Amniotic stem cell (primary cell): ENCODE measurements around the gene KRTAP12-3.
"Not testable (repeated sequence)": the region's sequence is repeated elsewhere in the genome, so short reads cannot be mapped to it uniquely, and the experiment has no call there.

ENCODE experiments used
- DNase-seq: peaks from one replicate; lab custom pipeline; 2025; lab: John Stamatoyannopoulos, UW

Gene KRTAP12-3

GRCh38 chr21:44627181-44627822, 30.4 kb upstream of the KRTAP12-3 start:
- DNase-seq: not testable (repeated sequence)

DNA sequence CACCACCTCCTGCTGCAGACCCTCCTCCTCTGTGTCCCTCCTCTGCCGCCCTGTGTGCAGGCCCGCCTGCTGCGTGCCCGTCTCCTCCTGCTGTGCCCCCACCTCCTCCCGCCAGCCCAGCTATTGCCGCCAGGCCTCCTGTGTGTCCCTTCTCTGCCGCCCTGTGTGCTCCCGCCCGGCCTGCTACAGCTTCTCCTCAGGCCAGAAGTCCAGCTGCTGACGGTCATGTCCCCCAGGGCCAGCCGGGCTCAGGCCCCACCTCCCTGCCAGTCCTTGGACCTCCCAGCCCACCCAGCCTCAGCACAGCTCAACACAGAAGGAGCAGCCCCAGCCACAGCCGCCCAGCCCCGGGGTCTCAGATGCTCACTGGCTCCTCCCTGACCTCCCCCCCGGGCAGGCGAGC, 29.9 kb upstream of the KRTAP12-3 start:
- not testable (repeated sequence) for DNase-seq

- no peak for DNase-seq
Observed at GRCh38 chr21:44628707-44629391, 28.9 kb upstream of the KRTAP12-3 start.

DNA sequence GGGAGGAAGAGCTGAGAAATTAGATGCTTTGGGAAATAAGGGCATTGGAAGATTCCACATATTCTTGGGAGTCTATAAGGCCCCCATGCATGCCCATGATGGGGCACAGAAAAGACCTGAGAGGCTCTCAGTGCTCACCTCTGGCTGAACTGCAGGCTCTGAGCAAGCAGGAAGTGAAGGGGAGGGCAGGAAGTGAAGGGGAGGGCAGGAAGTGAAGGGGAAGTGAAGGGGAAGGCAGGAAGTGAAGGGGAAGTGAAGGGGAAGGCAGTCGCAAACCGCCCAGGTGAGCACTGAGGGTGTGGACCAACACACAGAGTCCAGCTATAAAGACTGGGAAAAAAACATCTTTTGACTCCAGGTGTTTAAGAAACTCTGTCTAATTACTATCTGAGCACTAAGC, 27.3 kb upstream of the KRTAP12-3 start:
- no peak for DNase-seq

DNA sequence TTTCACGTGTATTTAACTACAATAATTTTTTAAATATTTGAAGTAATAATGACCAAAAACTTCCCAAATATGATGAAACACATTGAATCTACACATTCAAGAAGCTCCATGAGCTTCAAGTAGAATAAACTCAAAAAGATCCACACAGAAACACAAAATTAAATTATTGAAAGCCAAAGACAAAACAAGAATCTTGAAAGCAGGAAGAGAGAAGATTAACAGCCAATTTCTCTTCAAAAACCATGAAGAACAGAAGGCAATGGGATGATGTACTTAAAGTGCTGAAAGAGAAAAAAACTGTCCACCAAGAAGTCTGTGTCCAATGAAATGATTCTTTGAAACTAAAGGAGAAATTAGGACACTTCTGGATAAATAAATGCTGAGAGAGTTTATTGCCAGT, 25.7 kb upstream of the KRTAP12-3 start:
- DNase-seq: no peak

DNA sequence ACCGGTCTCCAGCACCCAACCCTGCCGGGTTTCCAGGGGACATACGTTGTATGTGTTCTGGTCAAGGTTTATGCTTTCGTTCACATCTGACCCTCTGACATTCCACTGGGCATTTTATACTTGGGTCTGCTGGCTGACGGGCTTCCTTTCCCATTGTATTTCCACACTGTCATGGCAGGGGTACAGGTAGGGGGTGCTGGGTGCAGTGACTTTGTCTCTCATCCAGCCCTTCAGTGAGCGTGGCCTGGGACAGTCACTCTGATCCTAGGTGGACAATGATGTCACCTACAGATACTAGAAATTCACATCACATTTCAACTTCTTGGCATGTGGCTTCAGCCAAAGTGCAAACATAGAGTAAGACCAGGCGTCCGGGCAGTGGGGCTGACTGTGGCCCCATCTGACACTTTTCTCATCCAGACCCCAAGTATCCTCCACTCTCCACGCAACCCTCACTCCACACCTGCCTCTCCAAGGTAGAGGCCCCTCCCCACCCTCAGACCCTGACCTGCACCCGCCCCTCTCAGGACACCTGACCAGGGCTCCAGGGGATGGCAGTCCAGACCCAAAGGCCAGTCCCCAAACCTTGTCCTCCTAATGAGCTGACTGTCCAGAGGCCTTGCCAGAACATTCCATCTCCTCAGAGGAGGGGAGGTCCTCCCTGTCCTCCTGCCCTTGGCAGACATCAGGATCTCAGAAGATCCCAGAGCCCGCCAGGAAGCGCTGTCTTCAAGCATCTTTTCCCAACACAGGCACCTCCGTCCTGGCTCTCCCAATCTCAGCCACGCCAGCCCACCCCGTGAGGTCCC, 21.3 kb upstream of the KRTAP12-3 start:
- no peak for DNase-seq

DNA sequence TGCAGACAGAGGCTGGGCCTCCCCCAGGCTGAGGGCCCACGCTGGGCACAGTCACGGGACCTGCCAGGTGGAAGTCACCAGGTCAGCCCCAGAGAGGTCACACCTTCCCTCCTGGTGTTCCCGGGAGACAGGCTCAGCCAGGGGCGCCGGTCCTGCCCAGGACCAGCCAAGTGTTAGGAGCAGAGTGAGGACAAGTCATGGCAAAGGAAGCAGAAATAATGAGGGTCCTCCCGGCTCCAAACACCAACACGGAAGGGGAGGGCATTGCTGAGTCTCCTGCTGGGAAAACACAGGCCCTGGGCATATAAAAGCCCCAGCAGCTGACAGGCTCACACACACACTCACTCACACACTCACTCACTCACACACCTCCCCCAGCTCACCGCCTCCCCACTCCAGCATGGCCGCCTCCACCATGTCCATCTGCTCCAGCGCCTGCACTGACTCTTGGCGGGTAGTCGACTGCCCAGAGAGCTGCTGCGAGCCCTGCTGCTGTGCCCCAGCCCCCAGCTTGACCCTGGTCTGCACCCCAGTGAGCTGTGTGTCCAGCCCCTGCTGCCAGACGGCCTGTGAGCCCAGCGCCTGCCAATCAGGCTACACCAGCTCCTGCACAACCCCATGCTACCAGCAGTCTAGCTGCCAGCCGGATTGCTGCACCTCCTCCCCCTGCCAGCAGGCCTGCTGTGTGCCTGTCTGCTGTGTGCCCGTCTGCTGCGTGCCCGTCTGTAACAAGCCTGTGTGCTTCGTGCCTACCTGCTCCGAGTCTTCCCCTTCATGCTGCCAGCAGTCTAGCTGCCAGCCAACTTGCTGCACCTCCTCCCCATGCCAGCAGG, 20.5 kb upstream of the KRTAP12-3 start, which contains the start of gene KRTAP10-10:
Gene KRTAP10-10, plus strand, starts transcription at position 339 of the 833 bp plus-strand sequence. Its CDS starts 62 bp downstream, at position 401.
- DNase-seq: no peak

- DNase-seq: not testable (repeated sequence)
Observed at GRCh38 chr21:44637851-44638348, 19.8 kb upstream of the KRTAP12-3 start.

- not testable (repeated sequence) for DNase-seq
Observed at GRCh38 chr21:44638506-44639330, 19.0 kb upstream of the KRTAP12-3 start.

GRCh38 chr21:44639331-44639655, 18.4 kb upstream of the KRTAP12-3 start:
- no peak for DNase-seq

GRCh38 chr21:44640761-44641160, 17.0 kb upstream of the KRTAP12-3 start:
- DNase-seq: no peak

DNA sequence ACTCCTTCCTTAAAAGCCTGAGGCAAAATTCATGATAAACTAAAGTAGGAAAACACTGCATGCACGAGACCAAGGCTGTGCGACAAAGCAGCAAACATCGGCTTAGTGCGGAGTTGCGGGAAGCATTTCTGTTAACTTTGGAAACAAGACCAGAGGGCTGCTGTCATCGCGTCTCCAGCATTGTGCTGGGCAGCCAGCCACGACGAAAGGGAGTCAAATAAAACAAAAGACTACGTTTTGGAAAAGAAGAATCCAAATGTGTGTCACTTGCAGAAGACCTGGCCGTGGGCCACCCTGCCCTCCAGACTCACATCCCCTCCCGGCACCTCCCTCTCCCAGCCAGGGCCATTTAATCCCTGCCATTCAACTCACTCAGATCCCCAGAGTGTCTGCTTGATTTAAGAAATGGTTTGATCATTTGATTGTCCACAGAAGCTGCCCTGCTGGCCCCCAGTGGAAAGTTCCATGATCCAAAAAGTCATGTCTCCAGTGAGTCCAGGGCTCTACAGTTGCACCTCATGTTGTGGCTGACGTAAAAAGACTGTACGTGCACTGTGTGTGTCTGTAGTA, 13.9 kb upstream of the KRTAP12-3 start:
- no peak for DNase-seq

- DNase-seq: no peak
Observed at GRCh38 chr21:44644878-44645277, 12.9 kb upstream of the KRTAP12-3 start.

- DNase-seq: not testable (repeated sequence)
Observed at GRCh38 chr21:44646366-44647221, 11.1 kb upstream of the KRTAP12-3 start, which contains the start of gene KRTAP10-11. Gene KRTAP10-11, plus strand, starts transcription at chr21:44646414. Its CDS starts 45 bp downstream, at chr21:44646459.

DNA sequence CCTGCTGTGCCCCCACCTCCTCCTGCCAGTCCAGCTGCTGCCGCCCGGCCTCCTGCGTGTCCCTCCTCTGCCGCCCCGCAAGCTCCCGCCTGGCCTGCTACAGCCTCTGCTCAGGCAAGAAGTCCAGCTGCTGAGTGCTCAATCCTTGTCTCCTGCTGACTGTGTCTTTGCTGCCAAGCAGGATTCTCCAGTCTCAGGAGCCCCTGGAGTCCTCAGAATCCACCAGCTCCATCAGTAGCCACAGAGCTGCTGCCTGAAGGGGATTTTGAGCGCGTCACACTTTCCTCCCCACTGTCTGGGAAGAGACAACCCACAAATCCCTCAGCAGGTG, 10.5 kb upstream of the KRTAP12-3 start:
- DNase-seq: no peak

GRCh38 chr21:44648557-44649311, 9.0 kb upstream of the KRTAP12-3 start:
- DNase-seq: no peak

- DNase-seq: no peak
Observed at GRCh38 chr21:44649521-44650100, 8.1 kb upstream of the KRTAP12-3 start.

DNA sequence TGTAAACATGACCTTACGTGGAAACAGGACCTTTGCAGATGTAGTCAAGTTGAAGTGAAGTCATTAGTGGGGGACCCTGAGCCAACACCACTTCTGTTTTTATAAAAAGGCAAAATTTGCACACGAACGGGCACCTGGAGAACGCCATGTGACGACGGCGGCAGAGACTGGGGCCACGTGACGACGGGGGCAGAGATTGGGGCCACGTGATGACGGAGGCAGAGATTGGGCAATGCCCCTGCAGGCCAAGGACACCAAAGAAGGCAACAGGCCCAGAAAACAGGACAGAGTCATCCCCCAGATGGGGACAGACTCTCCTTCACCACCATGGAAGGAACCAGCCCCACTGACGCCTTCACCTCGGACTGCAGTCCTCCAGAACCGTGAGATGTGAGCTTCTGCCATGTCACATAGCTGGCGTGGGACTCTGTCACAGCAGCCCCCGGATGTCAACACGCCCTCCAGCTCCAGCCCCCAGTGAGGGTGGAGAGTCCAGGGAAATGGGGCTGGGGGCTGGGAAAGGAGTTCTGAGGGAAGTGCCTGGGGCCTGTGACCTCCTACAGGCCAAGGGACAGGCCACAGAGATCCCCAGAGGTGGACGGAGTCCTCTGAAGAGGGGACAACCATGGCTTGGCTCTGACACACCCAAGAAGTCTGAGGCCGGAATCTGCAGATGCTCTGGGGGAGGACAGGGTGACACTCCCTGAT, 7.3 kb upstream of the KRTAP12-3 start:
- DNase-seq: no peak
